Nephron (organoid): ENCODE results near the gene ARHGDIA.
A peak's percentile ranks its signal among the peaks of the same experiment; 100 is the strongest.

Experiments
- H3K27ac Mint-ChIP-seq, 3 experiments: 2 replicates each; pipeline ENCODE4 v1.8.0; 2020; ENCODE audit warnings: mixed read lengths in 3 of 3, mild to moderate bottlenecking in 2 of 3, moderate library complexity in 1 of 3
- H3K27me3 Mint-ChIP-seq: 2 replicates; pipeline ENCODE4 v1.8.0; 2021; ENCODE audit warnings: low read depth, mild to moderate bottlenecking, moderate library complexity, mixed read lengths
- H3K36me3 Mint-ChIP-seq: 2 replicates; pipeline ENCODE4 v1.8.0; 2020; ENCODE audit warnings: low read depth, mixed read lengths
- H3K4me1 Mint-ChIP-seq: 2 replicates; pipeline ENCODE4 v1.8.0; 2020; ENCODE audit warnings: mixed read lengths
- H3K4me3 Mint-ChIP-seq, 3 experiments: 2 replicates each; pipeline ENCODE4 v1.8.0; 2020; ENCODE audit warnings: mild to moderate bottlenecking in 3 of 3, mixed read lengths in 3 of 3, moderate library complexity in 2 of 3
- H3K9me3 Mint-ChIP-seq: 2 replicates; pipeline ENCODE4 v1.8.0; 2020; ENCODE audit warnings: mixed read lengths
- TF ChIP-seq, protein P1 (sequence below), 3 experiments: fragments of 200-600 bp; sonication (generic); IDR thresholded peaks; one replicate each; pipeline ENCODE4 v1.5.0; 2021; ENCODE audit warnings: antibody characterized with exemption in 3 of 3; ENCODE audit not compliant: unreplicated experiment in 3 of 3

Gene ARHGDIA

DNA sequence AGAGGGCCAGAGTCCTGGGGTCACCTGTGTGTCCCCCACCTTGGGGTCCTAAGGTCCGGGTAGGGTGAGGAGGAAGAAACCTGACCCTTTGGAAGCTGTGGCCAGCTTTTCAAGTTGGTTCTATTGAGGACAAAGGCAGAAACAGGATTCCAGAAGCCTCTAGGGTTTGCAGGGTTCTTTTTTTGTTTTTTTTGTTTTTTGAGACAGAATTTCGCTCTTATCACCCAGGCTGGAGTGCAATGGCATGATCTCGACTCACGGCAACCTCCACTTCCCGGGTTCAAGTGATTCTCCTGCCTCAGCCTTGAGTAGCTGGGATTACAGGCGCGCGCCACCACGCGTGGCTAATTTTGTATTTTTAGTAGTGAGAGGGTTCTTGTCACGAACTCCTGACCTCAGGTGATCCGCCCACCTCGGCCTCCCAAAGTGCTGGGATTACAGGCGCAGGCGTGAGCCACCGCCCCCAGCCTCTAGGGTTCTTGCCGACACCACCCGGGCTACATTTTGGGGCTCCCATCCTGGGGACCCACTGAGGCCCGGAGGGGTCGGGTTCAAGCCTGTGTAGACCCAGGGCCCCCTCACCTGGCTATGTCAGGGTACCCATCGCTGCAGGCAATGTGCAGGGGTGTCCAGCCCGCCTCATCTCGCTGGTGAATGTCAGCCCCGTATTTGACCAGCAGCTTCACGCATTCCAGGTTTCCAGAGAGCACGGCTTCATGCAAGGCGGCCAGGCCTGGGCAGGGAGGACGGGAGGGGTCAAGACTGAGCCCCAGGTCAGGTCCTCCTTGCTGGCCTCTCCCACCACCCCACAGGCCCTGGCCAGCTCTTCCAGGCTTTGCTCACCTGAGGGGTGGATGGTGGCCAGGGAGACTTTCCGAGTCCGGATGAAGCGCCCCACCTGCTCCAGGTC is 37.0 kb downstream of the ARHGDIA start:
- H3K9me3 Mint-ChIP-seq, result no peaks in the 10 kb centered on the region
- H3K27ac Mint-ChIP-seq, result peak overlapping the region; percentile 75 to 92 (median 91)
- peak overlapping the region; percentile 83 to 89 (median 89) for H3K4me3 Mint-ChIP-seq
- H3K27me3 Mint-ChIP-seq, result no peaks in the 10 kb centered on the region
- H3K36me3 Mint-ChIP-seq, result no peaks in the 10 kb centered on the region
- H3K4me1 Mint-ChIP-seq, result peaks cover 9% of the 10 kb centered on the region
- TF ChIP-seq, protein P1, sequence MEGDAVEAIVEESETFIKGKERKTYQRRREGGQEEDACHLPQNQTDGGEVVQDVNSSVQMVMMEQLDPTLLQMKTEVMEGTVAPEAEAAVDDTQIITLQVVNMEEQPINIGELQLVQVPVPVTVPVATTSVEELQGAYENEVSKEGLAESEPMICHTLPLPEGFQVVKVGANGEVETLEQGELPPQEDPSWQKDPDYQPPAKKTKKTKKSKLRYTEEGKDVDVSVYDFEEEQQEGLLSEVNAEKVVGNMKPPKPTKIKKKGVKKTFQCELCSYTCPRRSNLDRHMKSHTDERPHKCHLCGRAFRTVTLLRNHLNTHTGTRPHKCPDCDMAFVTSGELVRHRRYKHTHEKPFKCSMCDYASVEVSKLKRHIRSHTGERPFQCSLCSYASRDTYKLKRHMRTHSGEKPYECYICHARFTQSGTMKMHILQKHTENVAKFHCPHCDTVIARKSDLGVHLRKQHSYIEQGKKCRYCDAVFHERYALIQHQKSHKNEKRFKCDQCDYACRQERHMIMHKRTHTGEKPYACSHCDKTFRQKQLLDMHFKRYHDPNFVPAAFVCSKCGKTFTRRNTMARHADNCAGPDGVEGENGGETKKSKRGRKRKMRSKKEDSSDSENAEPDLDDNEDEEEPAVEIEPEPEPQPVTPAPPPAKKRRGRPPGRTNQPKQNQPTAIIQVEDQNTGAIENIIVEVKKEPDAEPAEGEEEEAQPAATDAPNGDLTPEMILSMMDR (IDR thresholded peaks at IDR 0.05; ENCODE audit: unreplicated experiment in 3 of 3), result no peak

DNA sequence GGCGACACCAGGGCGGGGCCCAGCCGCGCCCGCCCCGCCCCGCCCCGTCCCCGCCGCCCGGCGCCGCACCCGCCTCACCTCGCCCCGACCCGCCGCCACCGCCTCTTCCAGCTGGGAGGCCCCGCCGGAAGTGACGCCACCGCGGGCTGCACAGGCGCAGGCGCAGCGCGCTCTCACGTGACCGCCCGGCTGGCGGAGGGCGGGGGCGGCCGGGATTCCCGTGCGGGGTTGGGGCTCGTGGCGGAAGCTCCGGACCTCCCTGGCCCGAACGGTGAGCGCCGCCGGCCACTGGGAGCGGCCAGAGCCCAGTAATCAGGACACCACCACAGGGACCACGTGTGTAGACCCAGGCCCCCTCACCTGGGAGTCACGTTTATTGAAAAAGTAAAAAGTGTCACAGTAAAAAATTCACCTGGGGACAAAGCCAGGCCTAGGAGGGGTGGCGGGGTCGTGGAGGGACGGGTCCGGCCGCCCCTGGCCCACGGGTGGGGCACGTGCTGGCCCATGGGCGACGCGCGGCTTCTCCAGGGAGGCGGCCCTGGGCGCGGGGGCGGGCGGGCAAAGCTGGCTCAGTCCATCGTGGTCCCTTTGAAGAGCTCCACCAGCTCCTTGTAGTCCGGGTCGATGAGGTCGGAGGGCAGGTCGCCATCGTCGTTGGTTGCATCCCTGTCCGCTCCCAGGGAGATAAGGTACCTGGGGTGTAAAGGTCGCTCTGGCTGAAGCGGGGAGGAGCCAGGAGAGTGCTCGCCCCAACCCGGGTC is 37.8 kb downstream of the ARHGDIA start, which contains the start of gene MCRIP1:
Gene MCRIP1 (minus strand): TSS at position 132 of the 761 bp plus-strand sequence. CDS start 8,785 bp downstream, outside the sequence.
- Mint-ChIP-seq H3K27ac (peak within 1 kb of the TSS; percentile 75 to 92 (median 91)), H3K9me3 (no peaks in the 10 kb centered on the region), H3K27me3 (no peaks in the 10 kb centered on the region), H3K36me3 (no peaks in the 10 kb centered on the region), H3K4me1 (peaks cover 13% of the 10 kb centered on the region), H3K4me3 (peak within 1 kb of the TSS; percentile 89 to 92 (median 90))
- TF ChIP-seq, protein P1 (IDR thresholded peaks at IDR 0.05; ENCODE audit: unreplicated experiment in 3 of 3), result no peak

DNA sequence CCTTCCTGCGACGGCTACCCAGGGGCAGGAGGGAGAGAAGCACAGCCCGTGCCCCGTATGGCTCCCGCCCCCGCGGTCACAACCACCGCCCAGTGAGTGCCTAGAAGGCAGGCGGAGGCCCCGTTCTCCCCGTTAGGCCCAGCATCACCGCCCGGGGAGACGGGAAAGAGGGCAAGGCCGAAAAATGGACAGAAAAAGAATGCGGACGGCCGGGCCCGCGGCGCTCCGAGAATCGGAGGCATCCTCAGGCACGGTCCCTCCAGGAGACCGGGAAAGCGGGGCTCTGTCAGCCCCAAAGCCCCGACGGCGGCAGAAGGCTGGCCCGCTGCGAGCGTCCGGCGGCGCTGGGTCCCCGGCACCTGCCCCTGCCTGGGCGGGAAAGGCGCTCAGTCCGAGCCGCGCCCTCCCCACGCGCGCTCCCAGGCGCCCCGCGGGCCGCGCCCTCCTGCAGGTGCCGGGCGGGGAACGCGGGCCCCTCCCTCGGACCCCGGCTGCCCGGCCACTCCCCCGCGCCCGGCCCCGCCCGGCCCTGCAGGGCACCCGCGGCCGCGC is 38.5 kb downstream of the ARHGDIA start:
- no peaks in the 10 kb centered on the region for H3K36me3 Mint-ChIP-seq
- no peaks in the 10 kb centered on the region for H3K9me3 Mint-ChIP-seq
- H3K27me3 Mint-ChIP-seq, result no peaks in the 10 kb centered on the region
- peaks cover 14% of the 10 kb centered on the region for H3K4me1 Mint-ChIP-seq
- peak overlapping the region; percentile 34 to 91 (median 85) for H3K27ac Mint-ChIP-seq
- peak overlapping the region; percentile 88 to 92 (median 90) for H3K4me3 Mint-ChIP-seq
- TF ChIP-seq, protein P1 (IDR thresholded peaks at IDR 0.05; ENCODE audit: unreplicated experiment in 3 of 3), result no peak

DNA sequence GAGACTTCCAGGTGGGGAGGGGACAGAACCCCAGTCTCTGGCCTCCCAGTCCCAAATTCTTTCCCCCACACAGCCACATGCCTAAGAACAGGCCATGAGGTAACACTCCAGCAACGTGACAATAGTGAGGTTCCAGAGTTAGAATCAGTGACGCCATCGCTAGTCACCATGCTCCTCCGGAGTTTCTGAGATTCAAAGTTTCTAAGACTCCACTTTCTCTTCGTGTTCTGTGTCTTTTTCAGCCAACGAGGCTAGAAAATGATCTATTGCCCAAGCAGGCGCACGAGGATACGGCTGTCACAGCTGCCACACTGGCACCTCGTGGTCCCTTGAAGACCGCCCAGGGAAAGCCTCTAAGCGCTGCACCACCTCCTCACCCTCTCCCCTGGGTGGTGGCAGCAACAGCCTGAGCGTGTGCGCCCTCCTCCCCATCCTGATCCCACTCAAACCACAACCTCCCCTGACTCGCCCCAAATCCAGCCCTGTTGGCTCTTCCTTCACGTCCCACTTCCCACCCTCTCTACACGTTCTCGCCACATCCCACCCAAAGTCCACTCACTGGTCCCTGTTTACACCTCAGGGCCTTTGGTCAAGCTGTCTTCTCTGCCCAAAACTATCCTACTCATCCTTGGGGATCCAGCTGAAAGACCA is 39.1 kb downstream of the ARHGDIA start:
- Mint-ChIP-seq H3K4me1 (peaks cover 14% of the 10 kb centered on the region), H3K4me3 (peak overlapping the region; percentile 88 to 92 (median 90)), H3K9me3 (no peaks in the 10 kb centered on the region), H3K27me3 (no peaks in the 10 kb centered on the region), H3K27ac (peak overlapping the region; percentile 34 to 91 (median 85)), H3K36me3 (no peaks in the 10 kb centered on the region)
- TF ChIP-seq, protein P1 (IDR thresholded peaks at IDR 0.05; ENCODE audit: unreplicated experiment in 3 of 3), result no peak

DNA sequence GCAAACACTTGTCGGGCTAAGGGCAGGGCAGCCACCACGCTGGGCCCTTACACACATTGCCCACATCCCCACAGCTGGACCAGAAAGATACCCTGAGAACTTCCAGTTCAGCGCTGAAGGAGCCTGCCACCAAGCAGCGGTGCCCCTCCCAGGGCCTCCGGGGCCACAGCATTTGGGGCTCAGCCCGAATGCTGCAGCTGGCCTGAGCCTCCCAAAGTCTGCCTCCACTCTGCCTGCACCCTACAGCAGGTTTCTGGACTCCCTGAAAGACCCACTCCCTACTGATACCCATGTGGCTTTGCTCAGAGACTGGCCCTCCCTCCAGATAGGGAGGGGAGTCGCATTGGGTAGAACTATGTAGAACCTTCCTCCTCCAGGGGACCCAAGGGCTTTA is 39.6 kb downstream of the ARHGDIA start:
- Mint-ChIP-seq H3K4me1 (peaks cover 14% of the 10 kb centered on the region), H3K27me3 (no peaks in the 10 kb centered on the region), H3K4me3 (peak overlapping the region; percentile 88 to 92 (median 90)), H3K9me3 (no peaks in the 10 kb centered on the region), H3K36me3 (no peaks in the 10 kb centered on the region), H3K27ac (peak overlapping the region in 2 of 3 experiments; percentile 85 to 91)
- TF ChIP-seq, protein P1 (IDR thresholded peaks at IDR 0.05; ENCODE audit: unreplicated experiment in 3 of 3), result no peak
